GM18870 (cell line): ENCODE measurements around the gene UBASH3B.

Source experiments
- ATAC-seq: cut with Tn5 transposase; IDR thresholded peaks from one replicate; pipeline ENCODE4 v1.9.1; 2021; ENCODE audit warnings: moderate library complexity; ENCODE audit not compliant: unreplicated experiment

Gene UBASH3B

GRCh38 chr11:122647736-122648275, 7.7 kb upstream of the UBASH3B start:
- no peak for ATAC-seq

- ATAC-seq = no peak
These were observed 6.4 kb upstream of the UBASH3B start for GRCh38 chr11:122649116-122649515.

GRCh38 chr11:122650619-122651018, 4.9 kb upstream of the UBASH3B start:
- no peak for ATAC-seq

GRCh38 chr11:122652495-122652894, 3.0 kb upstream of the UBASH3B start:
- ATAC-seq = no peak

- no peak for ATAC-seq
These were observed 1.5 kb upstream of the UBASH3B start for GRCh38 chr11:122653916-122654585.

- ATAC-seq = peak; percentile 33
These were observed 630 bp downstream of the UBASH3B start for GRCh38 chr11:122656073-122656630.

- no peak for ATAC-seq
These were observed 1.1 kb downstream of the UBASH3B start for GRCh38 chr11:122656631-122657101.

GRCh38 chr11:122659676-122660554, 4.4 kb downstream of the UBASH3B start:
- no peak for ATAC-seq

GRCh38 chr11:122661182-122661945, 5.8 kb downstream of the UBASH3B start:
- ATAC-seq = no peak

GRCh38 chr11:122663056-122663740, 7.7 kb downstream of the UBASH3B start:
- ATAC-seq = no peak

- ATAC-seq = no peak
These were observed 8.2 kb downstream of the UBASH3B start for GRCh38 chr11:122663764-122664163.

GRCh38 chr11:122664188-122664587, 8.7 kb downstream of the UBASH3B start:
- ATAC-seq = no peak

- no peak for ATAC-seq
These were observed 10.3 kb downstream of the UBASH3B start for GRCh38 chr11:122665861-122666260.

GRCh38 chr11:122666743-122667142, 11.2 kb downstream of the UBASH3B start:
- no peak for ATAC-seq

GRCh38 chr11:122668562-122669090, 13.1 kb downstream of the UBASH3B start:
- no peak for ATAC-seq

- ATAC-seq = no peak
These were observed 14.6 kb downstream of the UBASH3B start for GRCh38 chr11:122670131-122670530.

GRCh38 chr11:122671400-122671891, 15.9 kb downstream of the UBASH3B start:
- no peak for ATAC-seq

- no peak for ATAC-seq
These were observed 17.4 kb downstream of the UBASH3B start for GRCh38 chr11:122672892-122673291.

- ATAC-seq = no peak
These were observed 18.2 kb downstream of the UBASH3B start for GRCh38 chr11:122673701-122674100.

GRCh38 chr11:122676638-122677037, 21.1 kb downstream of the UBASH3B start:
- ATAC-seq = no peak
